ENCODE data around the gene ANKRD63. TPM values are rescaled to one million over a fixed set of nuclear protein-coding genes. Genes with fewer than 3 reads are reported as not detected.

ANKRD63 gene
- total RNA-seq, 1 donor from 2014 or later: 0.25 TPM

GRCh38 chr15:40255033-40255432 is 27.8 kb downstream of the ANKRD63 start:
- peaks cover 9% of the 10 kb centered on the region for H3K4me1 Mint-ChIP-seq (ENCODE audit: low read depth)
- H3K4me3 Mint-ChIP-seq (ENCODE audit: unreplicated experiment): no peak overlapping the region
- no peak for TF ChIP-seq CTCF (IDR thresholded peaks at IDR 0.05)
- no peak overlapping the region for H3K27ac Mint-ChIP-seq (ENCODE audit: unreplicated experiment)
- H3K36me3 Mint-ChIP-seq (ENCODE audit: low read depth): no peaks in the 10 kb centered on the region
- DNase-seq (ENCODE audit: low spot score): no peak
- H3K27me3 Mint-ChIP-seq (ENCODE audit: low read depth): peaks cover 7% of the 10 kb centered on the region
- no peaks in the 10 kb centered on the region for H3K9me3 Mint-ChIP-seq (ENCODE audit: low read depth)

GRCh38 chr15:40254452-40254851 is 28.4 kb downstream of the ANKRD63 start:
- Mint-ChIP-seq H3K9me3 (ENCODE audit: low read depth) (no peaks in the 10 kb centered on the region), H3K36me3 (ENCODE audit: low read depth) (no peaks in the 10 kb centered on the region), H3K27ac (ENCODE audit: unreplicated experiment) (no peak overlapping the region), H3K4me1 (ENCODE audit: low read depth) (peaks cover 6% of the 10 kb centered on the region), H3K27me3 (ENCODE audit: low read depth) (peaks cover 7% of the 10 kb centered on the region), H3K4me3 (ENCODE audit: unreplicated experiment) (no peak overlapping the region)
- no peak for DNase-seq (ENCODE audit: low spot score)
- no peak for TF ChIP-seq CTCF (IDR thresholded peaks at IDR 0.05)

GRCh38 chr15:40253167-40253790 is 29.6 kb downstream of the ANKRD63 start:
- peak; percentile 91 for DNase-seq (ENCODE audit: low spot score)
- peaks cover 7% of the 10 kb centered on the region for H3K27me3 Mint-ChIP-seq (ENCODE audit: low read depth)
- TF ChIP-seq CTCF (IDR thresholded peaks at IDR 0.05): no peak
- no peak overlapping the region for H3K27ac Mint-ChIP-seq (ENCODE audit: unreplicated experiment)
- peaks cover 6% of the 10 kb centered on the region for H3K4me1 Mint-ChIP-seq (ENCODE audit: low read depth)
- H3K36me3 Mint-ChIP-seq (ENCODE audit: low read depth): no peaks in the 10 kb centered on the region
- peak overlapping the region; percentile 70 for H3K4me3 Mint-ChIP-seq (ENCODE audit: unreplicated experiment)
- H3K9me3 Mint-ChIP-seq (ENCODE audit: low read depth): no peaks in the 10 kb centered on the region

GRCh38 chr15:40252438-40253166 is 30.3 kb downstream of the ANKRD63 start:
- peaks cover 7% of the 10 kb centered on the region for H3K27me3 Mint-ChIP-seq (ENCODE audit: low read depth)
- DNase-seq (ENCODE audit: low spot score): peak; percentile 76

GRCh38 chr15:40252141-40252437 is 30.8 kb downstream of the ANKRD63 start:
- H3K27me3 Mint-ChIP-seq (ENCODE audit: low read depth): peaks cover 7% of the 10 kb centered on the region
- DNase-seq (ENCODE audit: low spot score): peak; percentile 82
- no peaks in the 10 kb centered on the region for H3K36me3 Mint-ChIP-seq (ENCODE audit: low read depth)
- H3K4me3 Mint-ChIP-seq (ENCODE audit: unreplicated experiment): no peak overlapping the region
- H3K27ac Mint-ChIP-seq (ENCODE audit: unreplicated experiment): no peak overlapping the region
- H3K9me3 Mint-ChIP-seq (ENCODE audit: low read depth): no peaks in the 10 kb centered on the region
- TF ChIP-seq CTCF (IDR thresholded peaks at IDR 0.05): no peak
- peaks cover 6% of the 10 kb centered on the region for H3K4me1 Mint-ChIP-seq (ENCODE audit: low read depth)

More at GRCh38 chr15:40252438-40253166, 30.3 kb downstream of the ANKRD63 start:
- TF ChIP-seq CTCF (IDR thresholded peaks at IDR 0.05): peak; percentile 43
- Mint-ChIP-seq H3K36me3 (ENCODE audit: low read depth) (no peaks in the 10 kb centered on the region), H3K9me3 (ENCODE audit: low read depth) (no peaks in the 10 kb centered on the region), H3K4me1 (ENCODE audit: low read depth) (peaks cover 6% of the 10 kb centered on the region), H3K4me3 (ENCODE audit: unreplicated experiment) (peak overlapping the region; percentile 70), H3K27ac (ENCODE audit: unreplicated experiment) (no peak overlapping the region)

All from chondrocyte (in vitro differentiated cells).